ENCODE measurements around the gene TMEM38B.

DNA sequence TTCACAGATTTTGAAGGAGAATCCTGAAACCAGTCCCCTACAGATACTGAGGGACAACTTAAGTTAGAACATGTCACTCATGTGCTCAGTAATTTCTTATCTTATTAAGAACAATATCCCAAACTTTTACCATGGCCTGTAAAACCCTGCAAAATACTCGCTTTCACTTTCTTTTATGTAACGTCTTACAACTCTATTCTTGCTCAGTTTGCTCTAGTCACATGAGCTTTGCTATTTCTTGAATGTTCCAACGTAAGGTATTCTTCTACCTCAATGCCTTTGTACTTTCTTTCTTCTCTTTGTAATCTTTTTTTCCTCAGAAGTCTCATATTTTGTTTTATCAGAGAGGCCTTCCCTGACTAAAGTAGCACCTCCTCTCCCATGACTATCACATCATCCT is 14.1 kb downstream of the TMEM38B start:
- no peak for TF ChIP-seq EZH2 (IDR thresholded peaks at IDR 0.05)
- TF ChIP-seq POLR2AphosphoS5 (IDR thresholded peaks at IDR 0.05; ENCODE audit: borderline replicate concordance, low read depth, low read length), result no peak
